ENCODE measurements around the gene LMTK2.

GRCh38 chr7:98215561-98216495, 109.2 kb downstream of the LMTK2 start:
- TF ChIP-seq EZH2 (IDR thresholded peaks at IDR 0.05; ENCODE audit: insufficient read depth, poor library complexity, severe bottlenecking) = no peak
- TF ChIP-seq EZH2phosphoT487 (IDR thresholded peaks at IDR 0.05; ENCODE audit: insufficient read depth, low read depth) = no peak
